Activated CD4-positive, alpha-beta T cell treated with anti-CD3 and anti-CD28 coated beads, Interleukin-2, Interleukin-4, amounts not matched to agents 100 ng/mL and 50 ng/mL, durations not matched to agents 16 hours and 8 hours (primary cell): ENCODE measurements around the gene PDE3B.
A peak's percentile ranks its signal among the peaks of the same experiment; 100 is the strongest.
"Not testable (repeated sequence)": the region's sequence is repeated elsewhere in the genome, so short reads cannot be mapped to it uniquely, and the experiment has no call there.

Source experiments
- DNase-seq: peaks from one replicate; pipeline ENCODE4 v3.0.0-alpha.2; 2020; ENCODE audit warnings: low spot score

Gene PDE3B

DNA sequence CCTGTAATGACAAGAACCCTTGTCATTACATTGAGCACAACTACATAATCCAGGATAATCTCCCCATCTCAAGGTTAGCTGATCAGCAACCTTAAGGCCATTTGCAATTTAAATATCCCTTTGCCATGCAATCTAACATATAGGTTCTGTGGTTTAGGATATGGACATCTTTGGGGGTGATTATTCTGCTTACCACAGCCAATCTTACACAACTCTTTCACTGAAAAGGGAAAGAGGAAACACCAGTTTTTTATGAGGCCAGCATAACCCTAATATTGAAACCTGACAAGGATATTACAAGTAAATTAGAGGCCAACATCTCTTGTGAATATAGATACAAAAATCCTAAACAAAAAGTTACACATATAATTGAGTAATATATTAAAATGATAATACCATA is 169.9 kb downstream of the PDE3B start:
- DNase-seq, result no peak

DNA sequence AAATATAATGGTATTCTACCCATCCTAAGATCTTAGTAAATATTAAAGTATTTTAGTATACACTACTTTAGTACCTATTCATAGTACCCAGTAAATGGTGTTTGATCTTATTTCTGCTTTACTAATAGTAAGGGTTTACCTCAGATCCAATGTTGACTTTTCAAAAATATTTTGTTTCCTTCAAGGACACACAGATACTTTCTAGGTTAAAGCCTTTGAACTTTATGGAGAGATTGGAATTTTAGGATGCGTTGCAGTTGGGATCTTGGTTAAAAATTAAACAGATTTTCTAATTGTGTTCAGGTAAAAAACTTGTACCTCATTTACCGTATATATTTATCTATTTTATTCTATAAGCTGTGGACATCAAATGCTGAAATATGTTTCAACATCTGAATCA is 175.2 kb downstream of the PDE3B start:
- no peak for DNase-seq

GRCh38 chr11:14819596-14819995 is 176.0 kb downstream of the PDE3B start:
- DNase-seq, result no peak

GRCh38 chr11:14821031-14821430 is 177.4 kb downstream of the PDE3B start:
- DNase-seq, result no peak

DNA sequence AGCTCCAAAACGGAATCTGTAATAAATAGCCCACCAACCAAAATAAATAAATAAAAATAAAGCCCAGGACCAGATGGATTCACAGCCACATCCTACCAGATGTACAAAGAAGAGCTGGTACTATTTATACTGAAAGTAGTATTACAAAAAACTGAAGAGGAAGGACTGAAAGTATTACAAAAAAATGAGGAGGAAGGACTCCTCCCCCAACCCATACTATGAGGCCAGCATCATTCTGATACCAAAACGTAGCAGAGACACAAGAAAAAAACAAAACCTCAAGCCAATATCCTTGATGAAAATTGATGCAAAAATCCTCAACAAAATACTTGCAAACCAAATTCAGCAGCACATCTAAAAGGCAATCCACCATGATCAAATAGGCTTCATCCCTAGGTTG is 183.0 kb downstream of the PDE3B start:
- peak; percentile 28 for DNase-seq

GRCh38 chr11:14835496-14836492 is 192.2 kb downstream of the PDE3B start:
- no peak for DNase-seq

DNA sequence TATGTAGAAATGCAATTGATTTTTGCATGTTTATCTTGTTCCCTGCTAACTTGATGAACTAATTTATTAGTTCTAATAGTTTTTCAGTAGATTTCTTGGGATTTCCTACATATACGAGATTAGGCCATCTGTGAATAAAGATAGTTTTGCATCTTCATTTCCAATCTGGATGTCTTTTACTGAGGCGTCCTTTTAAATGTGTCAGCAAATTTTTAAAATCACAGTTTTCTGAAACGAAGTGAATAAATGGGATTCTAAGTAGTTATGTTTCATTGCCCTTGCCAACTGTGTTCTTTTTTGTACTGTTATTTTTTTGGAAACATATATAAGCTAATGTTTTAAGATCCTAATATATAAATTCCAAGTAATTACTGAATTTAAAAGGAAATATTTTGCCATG is 198.4 kb downstream of the PDE3B start:
- no peak for DNase-seq

DNA sequence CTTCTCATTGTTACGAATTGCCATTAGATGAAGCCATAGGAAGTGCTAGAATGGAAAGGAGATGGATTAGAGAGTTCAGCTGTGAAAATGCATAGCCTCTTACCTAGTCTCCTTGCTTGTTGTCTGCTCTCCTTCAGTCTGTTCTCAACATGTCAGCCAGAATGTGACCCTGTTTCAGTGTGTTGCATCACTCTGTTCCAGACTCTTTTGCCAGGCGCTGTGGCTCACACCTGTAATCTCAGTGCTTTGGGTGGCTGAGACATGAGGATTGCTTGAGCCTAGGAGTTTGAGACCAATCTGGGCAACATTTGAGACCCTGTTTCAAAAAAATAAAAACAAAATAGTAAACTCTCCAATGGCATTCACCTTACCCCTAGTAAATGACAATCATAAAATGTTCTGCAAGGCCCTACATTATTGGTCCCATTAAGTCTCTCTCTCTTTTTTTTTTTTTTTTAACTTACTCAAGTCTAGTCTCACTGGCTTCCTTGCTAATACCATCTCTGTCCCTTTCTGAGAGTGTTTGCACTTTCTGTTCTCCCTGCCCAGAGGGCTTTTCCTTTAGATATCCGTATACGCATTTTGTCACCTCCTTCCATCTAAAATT is 209.1 kb downstream of the PDE3B start:
- no peak for DNase-seq

- no peak for DNase-seq
Measured at GRCh38 chr11:14854057-14854456, 210.5 kb downstream of the PDE3B start.

DNA sequence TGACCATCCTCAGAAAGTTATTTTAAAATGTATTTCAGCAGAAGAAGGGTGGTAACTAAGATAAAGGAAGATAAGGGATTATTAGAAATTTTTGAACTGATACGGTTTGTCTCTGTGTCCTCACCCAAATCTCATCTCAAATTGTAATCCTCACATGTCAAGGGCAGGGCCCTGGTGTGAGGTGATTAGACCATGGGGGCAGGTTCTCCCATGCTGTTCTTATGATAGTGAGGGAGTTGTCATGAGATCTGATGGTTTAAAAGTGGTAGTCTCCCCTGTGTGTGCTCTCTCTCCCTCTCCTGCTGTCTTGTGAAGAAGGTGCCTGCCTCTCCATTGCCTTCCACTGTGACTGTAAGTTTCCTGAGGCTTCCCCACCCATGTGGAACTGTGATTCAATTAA is 212.3 kb downstream of the PDE3B start:
- DNase-seq, result no peak

- DNase-seq, result no peak
Measured at GRCh38 chr11:14857621-14858020, 214.0 kb downstream of the PDE3B start.

DNA sequence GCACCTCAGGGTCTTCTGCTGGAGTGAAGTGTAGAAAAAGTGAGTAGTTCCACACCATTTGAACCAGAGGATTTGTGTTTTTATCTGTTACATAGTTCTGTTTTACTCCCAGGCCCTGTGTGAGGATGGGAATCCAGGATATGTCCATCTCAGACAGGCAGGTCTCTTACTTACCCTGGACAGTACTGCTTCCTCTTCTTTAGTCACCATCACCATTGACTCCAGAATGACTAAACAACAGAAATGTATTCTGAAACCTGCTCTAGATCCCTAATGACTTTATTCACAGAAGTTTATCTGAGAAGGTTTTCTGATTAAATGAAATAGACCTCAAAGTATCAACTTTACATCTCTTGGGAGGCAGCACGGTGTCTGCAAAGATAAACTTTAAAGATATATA is 214.8 kb downstream of the PDE3B start:
- DNase-seq, result no peak

DNA sequence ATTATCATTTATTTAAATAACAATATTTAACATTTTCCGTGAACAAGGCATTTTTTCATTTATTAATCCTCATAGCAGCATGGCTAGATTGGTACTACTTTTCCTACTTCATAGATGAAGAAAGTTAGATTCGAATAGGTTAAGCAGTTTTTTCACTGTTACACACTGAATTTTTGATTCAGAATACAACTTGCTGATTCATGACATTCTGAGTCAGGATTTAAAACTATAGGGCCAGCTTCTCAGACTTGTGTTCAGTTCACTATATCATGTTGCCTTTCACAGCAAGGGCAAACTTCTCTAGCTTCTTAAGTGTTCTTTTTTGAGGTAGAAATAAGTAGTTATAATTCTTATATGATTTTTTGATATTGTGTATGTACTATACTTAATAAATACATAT is 216.9 kb downstream of the PDE3B start:
- no peak for DNase-seq

GRCh38 chr11:14861680-14862079 is 218.1 kb downstream of the PDE3B start:
- no peak for DNase-seq

- DNase-seq, result not testable (repeated sequence)
Measured at GRCh38 chr11:14863775-14864174, 220.2 kb downstream of the PDE3B start.

GRCh38 chr11:14872032-14872431 is 228.4 kb downstream of the PDE3B start:
- DNase-seq, result no peak

DNA sequence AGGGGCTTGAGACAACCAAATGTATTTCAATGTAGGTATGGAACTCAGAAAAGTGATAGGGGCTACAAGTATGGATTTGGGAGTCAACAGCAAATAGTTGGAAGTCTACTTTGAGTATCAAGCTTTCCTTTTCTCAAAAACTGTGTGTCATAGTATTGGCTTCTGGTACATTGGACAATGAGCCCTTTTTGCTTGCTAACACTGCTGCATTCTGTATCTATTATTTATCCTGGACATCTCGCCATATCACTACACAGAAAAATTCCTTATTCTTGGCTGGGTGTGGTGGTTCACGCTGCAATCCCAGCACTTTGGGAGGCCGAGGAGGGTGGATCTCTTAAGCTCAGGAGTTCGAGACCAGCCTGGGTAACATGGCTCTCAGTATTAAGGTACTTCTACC is 230.0 kb downstream of the PDE3B start:
- no peak for DNase-seq

DNA sequence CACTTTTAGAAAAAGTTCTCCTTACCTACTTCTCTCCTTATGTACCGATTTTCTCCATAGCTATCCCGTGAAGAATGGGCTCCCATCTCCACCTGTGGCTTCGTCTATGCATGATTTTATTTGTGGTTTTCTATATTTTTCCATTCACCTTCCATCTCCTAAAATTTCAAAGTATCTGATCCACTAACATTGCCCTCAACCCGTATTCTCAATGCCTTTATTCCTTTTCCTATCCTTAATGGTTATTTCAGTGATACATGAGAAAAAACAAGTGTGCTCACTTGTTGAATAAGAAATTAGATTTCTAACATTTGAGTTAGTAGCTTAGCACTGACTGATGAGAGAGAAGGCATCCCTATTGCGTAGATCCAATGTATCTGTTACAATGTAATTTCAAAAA is 231.6 kb downstream of the PDE3B start:
- no peak for DNase-seq

DNA sequence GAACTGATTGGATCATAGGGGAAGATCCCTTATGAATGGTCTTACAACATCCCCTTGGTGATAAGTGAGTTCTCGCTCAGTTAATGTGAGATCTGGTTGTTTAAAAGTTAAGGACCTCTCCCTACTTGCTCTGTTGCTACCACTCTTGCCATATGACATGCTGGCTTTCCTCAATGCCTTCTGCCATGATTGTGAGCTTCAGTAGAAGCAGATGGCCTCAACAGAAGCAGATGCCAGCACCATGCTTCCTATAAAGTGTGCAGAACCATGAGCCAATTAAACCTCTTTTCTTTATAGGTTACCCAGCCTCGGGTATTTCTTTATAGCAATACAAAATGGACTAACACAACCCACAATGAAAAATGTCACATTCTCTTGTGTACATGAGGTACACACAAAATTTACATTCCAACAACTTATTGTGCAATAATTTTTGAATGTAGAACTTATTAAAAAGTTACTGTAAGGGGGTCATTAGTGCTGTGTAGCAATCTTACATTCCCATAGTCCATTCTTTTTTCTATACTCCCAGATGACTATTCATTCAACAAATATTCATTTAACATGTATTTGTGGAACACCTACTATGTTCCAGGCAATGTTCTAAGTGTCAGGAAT is 238.1 kb downstream of the PDE3B start:
- no peak for DNase-seq

GRCh38 chr11:14882196-14882595 is 238.6 kb downstream of the PDE3B start:
- no peak for DNase-seq

GRCh38 chr11:14883683-14884082 is 240.1 kb downstream of the PDE3B start:
- not testable (repeated sequence) for DNase-seq

DNA sequence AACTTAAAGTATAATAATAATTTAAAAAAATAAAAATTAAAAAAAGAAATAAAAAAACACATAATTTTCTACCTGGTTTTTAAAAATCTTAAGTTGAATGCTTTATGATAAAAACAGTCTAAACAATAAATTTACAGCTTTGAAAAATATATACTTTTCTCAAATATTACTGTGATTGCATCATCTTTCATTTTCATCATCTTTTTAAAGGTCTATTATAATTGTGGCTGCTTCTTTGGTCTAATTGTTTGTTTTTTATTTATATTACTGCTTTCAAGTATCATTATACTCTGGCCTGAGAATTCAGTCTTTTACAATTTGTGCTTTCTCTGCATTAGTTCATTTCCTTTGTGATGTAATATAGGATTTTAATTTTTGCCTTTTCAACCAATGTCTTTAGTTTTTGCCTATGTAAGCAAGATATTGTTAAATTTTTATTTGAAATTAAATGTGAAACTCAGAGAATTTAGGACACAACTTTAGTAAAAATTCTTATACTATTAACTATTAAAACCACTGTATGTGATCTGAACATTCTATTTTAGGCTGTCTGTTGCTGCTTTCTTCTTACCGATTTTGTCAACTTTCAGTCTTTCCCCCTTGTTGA is 241.2 kb downstream of the PDE3B start:
- DNase-seq, result no peak

DNA sequence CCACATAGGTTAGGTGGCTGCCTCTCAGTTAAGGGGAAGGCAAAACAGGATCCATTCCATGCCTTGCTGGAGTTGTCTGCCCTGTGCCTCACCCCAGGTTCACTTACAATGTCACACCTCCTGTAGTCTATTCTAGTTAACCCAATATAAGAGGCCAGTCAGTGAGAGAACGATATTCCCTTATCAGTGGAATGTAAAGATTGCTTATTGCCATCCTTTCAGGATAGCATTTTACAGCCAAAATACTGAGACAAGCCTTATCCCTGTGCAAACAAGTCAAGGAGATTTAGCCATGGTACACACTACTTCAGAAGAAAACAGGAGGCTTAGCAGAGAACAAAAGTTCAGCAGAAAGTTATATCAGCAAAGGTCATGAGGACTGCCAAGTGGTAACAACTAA is 242.9 kb downstream of the PDE3B start:
- DNase-seq, result no peak
